ENCODE results near the gene FBXO4. TPM values are rescaled to one million over a fixed set of nuclear protein-coding genes. Genes with fewer than 3 reads are reported as not detected.
"Not testable (repeated sequence)": the region's sequence is repeated elsewhere in the genome, so short reads cannot be mapped to it uniquely, and the experiment has no call there.

Gene FBXO4
- total RNA-seq, 2 experiments from 2014 or later, result 12.7 to 16.0 TPM

DNA sequence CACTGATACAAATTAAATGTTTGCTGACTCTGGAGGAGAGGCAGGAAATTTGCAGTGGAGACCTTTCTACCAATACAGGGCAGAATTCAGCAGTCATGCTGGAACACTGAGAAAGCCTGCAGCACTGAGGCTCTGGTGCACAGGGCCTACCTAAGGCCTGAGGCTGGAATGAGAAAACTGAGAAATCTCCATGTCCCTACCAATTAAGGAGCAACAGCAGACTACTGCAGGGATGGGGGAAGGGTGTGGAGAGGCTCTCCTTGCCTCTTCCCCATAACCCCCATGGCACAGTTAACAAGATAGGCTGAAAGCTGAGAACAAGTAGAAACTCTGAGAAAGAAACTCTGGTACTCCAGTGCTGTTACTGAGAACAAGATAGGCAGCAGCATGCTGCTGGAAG lies 10.5 kb downstream of the FBXO4 start:
- no peak for DNase-seq
- Mint-ChIP-seq H3K36me3 (peaks cover 25% of the 10 kb centered on the region), H3K4me3 (no peak overlapping the region), H3K27ac (no peak overlapping the region), H3K9me3 (ENCODE audit: low read depth) (no peaks in the 10 kb centered on the region), H3K27me3 (no peaks in the 10 kb centered on the region), H3K4me1 (no peaks in the 10 kb centered on the region)
- CTCF ChIA-PET, result interaction anchor here (1.2 kb wide), 1 partner anchor 79 kb away, joined by 3 read pairs; no protein-coding TSS in a partner anchor
- ATAC-seq, result no peak

DNA sequence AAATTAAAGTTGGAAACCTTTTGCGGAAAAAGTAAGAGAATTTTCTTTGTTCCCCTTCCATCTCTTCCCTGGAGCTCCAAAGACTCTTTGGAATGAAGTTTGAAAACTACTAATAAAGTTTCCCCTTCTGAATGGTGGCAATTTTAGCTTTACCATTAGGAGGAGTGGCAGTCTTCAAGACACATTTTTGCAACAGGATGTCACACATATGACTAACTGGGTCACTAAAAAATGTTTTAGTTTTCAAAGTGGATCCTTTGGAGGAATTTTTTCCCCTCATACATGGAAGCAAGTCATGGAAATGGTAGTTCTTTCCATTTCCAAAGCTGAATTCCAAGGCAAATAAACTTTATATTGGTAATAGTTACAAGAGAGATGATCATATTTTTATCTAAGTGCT lies 15.6 kb downstream of the FBXO4 start:
- no peak overlapping the region for H3K4me3 Mint-ChIP-seq
- no peaks in the 10 kb centered on the region for H3K9me3 Mint-ChIP-seq (ENCODE audit: low read depth)
- DNase-seq (no peak), ATAC-seq (no peak)
- no peaks in the 10 kb centered on the region for H3K4me1 Mint-ChIP-seq
- no peak overlapping the region for H3K27ac Mint-ChIP-seq
- peaks cover 6% of the 10 kb centered on the region for H3K36me3 Mint-ChIP-seq
- CTCF ChIA-PET, result no interaction called here
- no peaks in the 10 kb centered on the region for H3K27me3 Mint-ChIP-seq

DNA sequence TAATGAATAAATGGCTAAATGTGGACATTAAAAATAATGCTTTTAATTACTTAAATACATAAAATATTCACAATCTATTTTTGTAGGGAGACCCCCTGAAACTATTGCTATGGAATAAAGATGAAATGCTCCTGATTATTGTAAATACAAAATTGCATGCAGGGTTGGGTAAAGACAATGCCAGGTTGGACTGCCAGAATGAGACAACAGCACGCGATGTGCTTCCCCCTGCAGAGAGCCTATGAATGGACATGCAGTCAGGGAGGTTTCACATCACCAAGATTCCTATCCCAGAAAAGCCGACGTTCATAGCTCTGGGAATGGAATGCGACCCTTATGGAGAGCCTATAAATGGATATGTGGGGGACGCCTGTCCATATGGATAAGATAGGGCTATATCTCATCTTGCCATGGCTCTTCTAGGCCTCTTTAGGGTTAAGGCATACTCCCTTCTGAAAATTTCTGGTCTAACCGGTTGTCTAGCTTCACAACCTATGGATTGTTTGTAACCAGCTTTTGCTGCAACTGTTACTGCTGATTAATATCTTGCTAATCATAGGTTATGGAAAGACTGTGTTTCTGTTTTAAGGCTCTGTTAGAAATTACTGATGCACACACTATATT lies 20.4 kb downstream of the FBXO4 start:
- H3K4me1 Mint-ChIP-seq; H3K36me3 Mint-ChIP-seq; ATAC-seq; H3K9me3 Mint-ChIP-seq (ENCODE audit: low read depth); H3K27me3 Mint-ChIP-seq; CTCF ChIA-PET; H3K27ac Mint-ChIP-seq; DNase-seq; H3K4me3 Mint-ChIP-seq: not testable (repeated sequence)

DNA sequence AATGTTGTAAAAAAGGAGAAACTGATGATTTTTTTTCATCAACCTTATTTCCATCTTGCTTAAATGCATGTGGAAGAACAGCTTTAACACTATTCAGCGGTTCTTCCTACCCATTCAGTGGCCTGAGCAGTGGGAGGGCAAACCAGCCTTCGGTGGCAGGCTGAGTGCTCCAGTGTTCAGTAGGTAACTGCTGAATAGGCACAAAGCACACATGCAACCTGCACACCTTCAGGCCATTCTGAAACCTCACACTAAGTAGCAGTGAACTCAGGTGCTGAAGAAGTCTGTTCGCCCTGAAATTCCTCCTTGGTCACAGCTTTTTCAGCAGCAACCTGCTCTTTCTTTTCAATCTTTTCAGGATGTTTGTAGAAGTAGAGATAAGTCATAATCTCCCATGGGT lies 26.1 kb downstream of the FBXO4 start:
- Mint-ChIP-seq H3K4me3 (no peak overlapping the region), H3K9me3 (ENCODE audit: low read depth) (no peaks in the 10 kb centered on the region), H3K27ac (no peak overlapping the region), H3K27me3 (peaks cover 13% of the 10 kb centered on the region), H3K4me1 (peaks cover 2% of the 10 kb centered on the region), H3K36me3 (no peaks in the 10 kb centered on the region)
- ATAC-seq (no peak), DNase-seq (no peak)
- CTCF ChIA-PET, result no interaction called here

DNA sequence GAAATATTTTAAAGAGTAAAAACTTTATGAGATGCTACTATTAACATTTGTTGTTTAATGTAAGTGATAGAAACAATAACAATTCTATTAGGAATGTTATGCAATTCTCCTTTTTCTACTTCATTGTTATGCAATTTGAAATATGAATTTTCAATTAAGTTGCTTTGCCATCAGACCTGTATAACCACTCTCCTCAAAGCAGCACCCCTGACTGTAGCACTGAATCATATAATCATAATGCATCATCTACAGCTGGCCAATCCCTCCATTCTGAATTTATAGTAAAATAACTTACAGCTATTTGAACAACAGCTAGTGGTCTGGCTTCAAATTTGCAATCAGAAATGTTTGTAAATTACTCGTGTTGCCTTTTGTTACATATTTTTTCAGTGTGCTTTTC lies 29.2 kb downstream of the FBXO4 start:
- no peak for DNase-seq
- Mint-ChIP-seq H3K27ac (no peak overlapping the region), H3K4me1 (peaks cover 2% of the 10 kb centered on the region), H3K4me3 (no peak overlapping the region), H3K27me3 (peaks cover 13% of the 10 kb centered on the region), H3K9me3 (ENCODE audit: low read depth) (no peaks in the 10 kb centered on the region), H3K36me3 (peaks cover 1% of the 10 kb centered on the region)
- CTCF ChIA-PET, result no interaction called here
- no peak for ATAC-seq

DNA sequence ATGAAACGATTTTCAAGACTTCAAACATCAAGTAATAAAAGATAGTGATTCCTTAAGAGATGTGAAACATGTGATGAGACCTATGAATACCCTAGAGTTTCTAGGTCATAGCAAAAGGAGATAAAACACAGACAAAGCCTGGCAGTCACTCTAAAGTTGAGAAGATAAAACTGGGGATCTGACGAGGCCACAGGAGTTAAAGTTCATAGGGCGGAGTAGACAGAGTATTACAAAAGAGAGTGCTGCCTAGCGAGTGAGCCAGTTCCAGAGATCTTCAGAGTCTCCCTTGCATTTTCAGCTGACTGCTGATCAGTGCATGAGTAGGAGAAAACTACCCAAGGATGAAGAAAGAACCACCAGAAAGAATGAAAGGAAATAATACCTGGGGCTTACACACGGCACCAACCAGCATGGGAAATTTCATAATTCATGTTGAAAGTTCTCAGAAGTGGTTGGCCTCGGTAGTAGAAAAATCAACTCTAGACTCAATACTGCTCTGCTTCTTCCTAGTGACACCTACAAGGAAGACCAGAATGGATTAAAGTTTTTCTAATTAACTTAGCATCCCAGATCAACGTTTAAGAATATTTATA lies 30.4 kb downstream of the FBXO4 start:
- Mint-ChIP-seq H3K4me1 (peaks cover 2% of the 10 kb centered on the region), H3K27ac (no peak overlapping the region)
- ATAC-seq, result no peak

DNA sequence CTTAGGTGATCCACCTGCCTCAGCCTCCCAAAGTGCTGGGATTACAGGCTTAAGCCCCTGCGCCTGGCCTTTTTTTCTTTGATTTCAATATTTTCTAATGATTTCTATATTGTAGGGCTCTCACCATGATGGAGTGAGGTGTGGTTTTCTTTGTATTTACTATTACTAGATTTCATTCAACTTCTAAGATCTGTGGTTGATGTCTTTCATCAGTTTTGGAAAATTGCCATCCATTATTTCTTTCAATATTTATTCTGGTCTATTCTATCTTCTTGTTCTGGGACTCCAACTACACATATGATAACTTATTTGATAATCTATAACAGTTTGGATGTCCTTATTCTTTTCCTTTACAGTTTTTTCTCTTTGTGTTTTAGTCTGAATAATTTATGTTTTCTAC lies 31.9 kb downstream of the FBXO4 start:
- Mint-ChIP-seq H3K36me3 (peaks cover 1% of the 10 kb centered on the region), H3K4me1 (peaks cover 2% of the 10 kb centered on the region), H3K27ac (no peak overlapping the region), H3K4me3 (no peak overlapping the region), H3K27me3 (peaks cover 8% of the 10 kb centered on the region), H3K9me3 (ENCODE audit: low read depth) (peaks cover 5% of the 10 kb centered on the region)
- CTCF ChIA-PET, result no interaction called here
- ATAC-seq, result no peak
- DNase-seq, result no peak

More for the DNA sequence above, 30.4 kb downstream of the FBXO4 start:
- no peaks in the 10 kb centered on the region for H3K9me3 Mint-ChIP-seq (ENCODE audit: low read depth)
- H3K4me3 Mint-ChIP-seq, result no peak overlapping the region
- DNase-seq, result no peak
- CTCF ChIA-PET, result no interaction called here
- H3K27me3 Mint-ChIP-seq, result peaks cover 8% of the 10 kb centered on the region
- H3K36me3 Mint-ChIP-seq, result peaks cover 1% of the 10 kb centered on the region

DNA sequence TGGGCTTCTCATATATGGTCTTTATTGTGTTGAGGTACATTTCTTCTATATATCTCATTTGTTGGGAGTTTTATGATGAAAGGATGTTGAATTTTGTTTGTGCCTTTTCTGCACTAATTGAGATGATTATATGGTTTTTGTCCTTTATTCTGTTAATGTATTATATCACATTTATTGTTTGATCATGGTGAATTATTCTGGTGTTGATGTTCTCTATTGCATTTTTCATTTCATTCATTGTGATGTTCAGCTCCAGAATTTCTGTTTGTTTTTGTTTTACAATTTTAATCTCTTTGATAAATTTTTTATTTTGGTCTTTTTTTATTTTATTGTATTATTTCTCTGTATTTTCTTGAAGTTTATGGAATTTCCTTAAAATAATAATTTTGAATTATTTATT lies 35.4 kb downstream of the FBXO4 start:
- peaks cover 1% of the 10 kb centered on the region for H3K36me3 Mint-ChIP-seq
- peaks cover 3% of the 10 kb centered on the region for H3K27me3 Mint-ChIP-seq
- DNase-seq (no peak), ATAC-seq (no peak)
- H3K4me3 Mint-ChIP-seq, result no peak overlapping the region
- no peak overlapping the region for H3K27ac Mint-ChIP-seq
- H3K9me3 Mint-ChIP-seq (ENCODE audit: low read depth), result peaks cover 8% of the 10 kb centered on the region
- CTCF ChIA-PET, result no interaction called here
- peaks cover 1% of the 10 kb centered on the region for H3K4me1 Mint-ChIP-seq

DNA sequence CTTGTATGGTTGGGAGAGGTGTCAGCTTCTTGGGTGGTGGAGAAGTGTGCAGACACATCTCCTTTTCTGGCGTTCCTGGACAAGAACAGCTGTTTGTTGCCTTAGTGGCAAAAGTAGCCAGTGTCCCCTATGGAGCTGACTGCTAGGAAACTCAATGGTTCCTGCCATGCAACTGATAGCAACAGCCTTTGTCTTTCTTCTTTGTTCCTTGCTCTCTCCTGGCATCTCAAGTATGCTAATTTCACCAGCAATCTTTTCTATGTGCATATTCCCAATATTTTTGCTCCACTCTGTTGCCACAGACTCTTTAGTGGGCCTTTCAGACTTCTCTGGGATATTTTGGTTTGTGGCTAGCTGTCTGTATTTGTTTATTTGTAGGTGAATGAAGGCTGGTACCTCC lies 36.7 kb downstream of the FBXO4 start:
- Mint-ChIP-seq H3K27ac (no peak overlapping the region), H3K4me1 (no peaks in the 10 kb centered on the region), H3K4me3 (no peak overlapping the region), H3K36me3 (peaks cover 1% of the 10 kb centered on the region), H3K27me3 (no peaks in the 10 kb centered on the region), H3K9me3 (ENCODE audit: low read depth) (peaks cover 8% of the 10 kb centered on the region)
- DNase-seq, result no peak
- CTCF ChIA-PET, result no interaction called here
- ATAC-seq, result no peak

DNA sequence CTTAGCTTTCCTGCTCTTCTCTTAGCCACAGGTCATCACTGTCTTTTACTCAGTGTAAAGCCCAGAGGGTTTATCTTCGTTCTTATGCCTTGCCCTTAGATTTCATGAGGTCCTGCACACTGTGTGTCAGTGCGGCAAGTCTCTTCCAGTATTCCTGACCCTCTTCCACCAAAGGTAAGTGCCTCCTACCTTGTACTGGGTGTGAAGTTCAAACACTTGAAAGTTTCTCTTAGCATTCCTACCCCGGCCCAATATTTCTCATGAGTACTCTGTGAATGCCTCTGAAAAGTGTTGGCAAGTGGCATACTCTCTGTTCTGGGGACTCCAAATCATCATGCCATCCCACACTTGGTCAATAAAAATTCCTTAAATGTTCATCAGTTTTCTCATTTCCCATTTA lies 37.4 kb downstream of the FBXO4 start:
- Mint-ChIP-seq H3K4me3 (no peak overlapping the region), H3K27ac (no peak overlapping the region), H3K9me3 (ENCODE audit: low read depth) (peaks cover 8% of the 10 kb centered on the region), H3K27me3 (no peaks in the 10 kb centered on the region), H3K36me3 (peaks cover 1% of the 10 kb centered on the region), H3K4me1 (no peaks in the 10 kb centered on the region)
- no peak for ATAC-seq
- DNase-seq, result no peak
- CTCF ChIA-PET, result no interaction called here

DNA sequence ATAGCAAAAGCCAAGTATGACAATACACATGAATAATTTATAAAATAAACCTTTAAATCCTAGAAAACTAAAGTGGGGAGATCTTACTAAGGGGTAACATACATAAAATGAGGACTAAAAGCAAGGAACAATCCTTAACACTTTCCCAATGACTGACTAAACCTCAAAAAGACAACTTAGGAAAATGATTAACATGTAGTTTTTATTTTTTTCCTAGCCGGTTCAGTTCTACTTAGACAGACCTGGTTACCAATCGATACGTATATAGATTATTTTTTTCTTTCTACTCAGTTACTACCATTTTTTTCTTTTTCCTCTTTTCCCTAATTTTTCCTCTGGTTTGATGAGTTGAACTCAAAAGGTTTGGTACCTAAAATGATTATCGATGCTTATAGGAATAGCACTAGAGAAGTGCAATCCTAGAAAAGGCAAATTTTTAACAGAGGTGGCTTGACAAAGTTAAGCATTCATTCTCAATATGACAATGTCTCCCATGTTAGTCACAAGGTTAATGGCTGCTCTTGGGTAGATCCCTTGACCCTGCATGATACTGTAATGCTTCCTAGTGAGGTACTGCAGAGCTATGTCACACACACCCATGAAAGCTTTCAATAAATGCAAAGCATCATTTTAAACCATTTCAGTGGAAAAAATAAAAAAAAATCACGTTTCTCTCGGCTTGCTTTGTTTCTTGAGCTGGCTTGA lies 41.5 kb downstream of the FBXO4 start:
- Mint-ChIP-seq H3K4me3 (no peak overlapping the region), H3K4me1 (no peaks in the 10 kb centered on the region), H3K36me3 (no peaks in the 10 kb centered on the region), H3K9me3 (ENCODE audit: low read depth) (peaks cover 3% of the 10 kb centered on the region), H3K27me3 (no peaks in the 10 kb centered on the region), H3K27ac (no peak overlapping the region)
- no peak for DNase-seq
- CTCF ChIA-PET, result no interaction called here
- no peak for ATAC-seq

DNA sequence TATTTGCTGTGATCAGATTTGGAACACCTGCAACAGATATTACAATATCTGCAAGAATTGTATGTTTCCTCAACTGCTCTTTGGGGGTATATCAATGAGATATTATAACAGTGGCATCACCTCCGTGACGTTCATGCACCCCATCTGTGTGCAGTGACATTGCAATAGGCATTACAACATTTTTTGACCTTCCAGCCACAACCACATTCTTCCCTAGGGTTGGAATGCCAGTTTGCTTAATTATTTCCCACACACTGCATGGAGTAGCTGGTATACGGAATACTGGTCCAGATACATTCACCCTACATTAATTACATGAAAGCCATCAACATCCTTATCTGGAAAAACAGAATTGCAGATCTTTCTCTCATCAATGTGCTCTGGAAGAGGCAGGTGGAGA lies 42.3 kb downstream of the FBXO4 start:
- H3K4me1 Mint-ChIP-seq, result no peaks in the 10 kb centered on the region
- no peak overlapping the region for H3K4me3 Mint-ChIP-seq
- DNase-seq (no peak), ATAC-seq (no peak)
- H3K36me3 Mint-ChIP-seq, result no peaks in the 10 kb centered on the region
- peaks cover 3% of the 10 kb centered on the region for H3K9me3 Mint-ChIP-seq (ENCODE audit: low read depth)
- no peak overlapping the region for H3K27ac Mint-ChIP-seq
- CTCF ChIA-PET, result no interaction called here
- H3K27me3 Mint-ChIP-seq, result no peaks in the 10 kb centered on the region

DNA sequence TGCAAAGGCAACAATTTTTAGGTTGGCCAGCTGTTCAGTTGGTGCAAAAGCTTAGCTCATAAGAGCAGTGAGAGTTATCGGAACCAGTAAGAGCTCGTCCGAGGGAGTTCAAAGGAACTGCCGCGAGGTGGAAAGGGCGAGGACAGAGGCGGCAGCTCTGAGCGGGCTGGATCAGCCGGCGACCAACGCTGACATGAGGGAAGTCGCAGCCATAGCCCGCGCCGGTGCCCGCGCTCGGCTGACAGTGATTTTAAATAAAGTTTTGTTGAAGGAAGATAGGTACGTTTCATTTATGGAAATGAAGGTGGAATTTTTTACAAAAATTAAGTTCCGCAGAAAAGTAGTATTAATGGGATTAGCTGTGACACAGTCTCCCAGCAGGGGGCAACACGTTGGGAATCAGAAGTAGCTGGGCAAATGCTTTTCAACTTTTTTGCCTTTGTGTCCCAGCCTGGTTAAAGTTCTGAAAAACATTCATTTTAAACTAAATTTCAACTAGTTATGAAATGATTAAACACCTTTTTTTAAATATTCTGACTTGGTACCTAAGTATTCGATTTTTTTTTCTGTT lies 43.2 kb downstream of the FBXO4 start:
- no peak for ATAC-seq
- Mint-ChIP-seq H3K36me3 (no peaks in the 10 kb centered on the region), H3K4me3 (no peak overlapping the region), H3K27me3 (peaks cover 3% of the 10 kb centered on the region), H3K9me3 (ENCODE audit: low read depth) (peaks cover 3% of the 10 kb centered on the region), H3K4me1 (no peaks in the 10 kb centered on the region), H3K27ac (no peak overlapping the region)
- CTCF ChIA-PET, result interaction anchor here (1.1 kb wide), 1 partner anchor 10 kb away, joined by 3 read pairs; no protein-coding TSS in a partner anchor
- DNase-seq, result no peak

DNA sequence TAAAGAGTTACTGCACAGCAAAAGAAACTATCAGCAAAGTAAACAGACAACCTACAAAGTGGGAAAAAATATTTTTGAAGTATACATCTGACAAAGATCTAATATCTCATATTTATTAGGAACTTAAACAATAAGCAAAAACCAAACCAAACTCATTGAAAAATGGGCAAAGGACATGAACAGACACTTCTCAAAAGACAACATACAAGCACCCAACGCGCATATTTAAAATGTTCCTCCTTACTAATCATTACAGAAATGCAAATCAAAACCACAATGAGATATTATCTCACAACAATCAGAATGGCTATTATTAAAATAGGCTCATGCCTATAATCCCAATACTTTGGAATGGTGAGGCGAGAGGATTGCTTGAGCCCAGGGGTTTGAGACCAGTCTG lies 48.0 kb downstream of the FBXO4 start:
- Mint-ChIP-seq H3K27me3 (peaks cover 3% of the 10 kb centered on the region), H3K4me1 (no peaks in the 10 kb centered on the region)

More for the DNA sequence above, 48.0 kb downstream of the FBXO4 start:
- Mint-ChIP-seq H3K36me3 (no peaks in the 10 kb centered on the region), H3K9me3 (ENCODE audit: low read depth) (peaks cover 2% of the 10 kb centered on the region), H3K27ac (no peak overlapping the region), H3K4me3 (no peak overlapping the region)
- DNase-seq (no peak), ATAC-seq (no peak)
- CTCF ChIA-PET, result no interaction called here
